Neural cell (in vitro differentiated cells): Measurements from ENCODE around the gene PLXNA2. TPM values are rescaled to one million over a fixed set of nuclear protein-coding genes. Genes with fewer than 3 reads are reported as not detected.

ENCODE experiments used
- H2AFZ ChIP-seq: fragments of 200-600, 300-800 bp; sonication (generic), shearing (Covaris generic); 2 replicates; pipeline ENCODE4 v1.6.0; 2014; ENCODE audit warnings: low read depth, mild to moderate bottlenecking, antibody characterized with exemption, low read length, moderate library complexity
- H3F3A ChIP-seq: fragments of 200-600 bp; shearing (Covaris generic); 2 replicates; pipeline ENCODE4 v1.6.1; 2016; ENCODE audit warnings: mild to moderate bottlenecking, moderate library complexity, mixed read lengths, antibody characterized with exemption, low read length; ENCODE audit not compliant: insufficient read depth, poor library complexity, severe bottlenecking
- H3K27ac ChIP-seq: fragments of 200-600, 300-800 bp; sonication (generic), shearing (Covaris generic); 2 replicates; pipeline ENCODE4 v1.5.1; 2014; ENCODE audit warnings: mild to moderate bottlenecking, low read length, moderate library complexity
- H3K27me3 ChIP-seq: fragments of 300-800, 200-600 bp; sonication (generic), shearing (Covaris generic); 2 replicates; pipeline ENCODE4 v1.6.0; 2014; ENCODE audit warnings: mild to moderate bottlenecking, low read depth, low read length, moderate library complexity; ENCODE audit not compliant: insufficient read depth
- H3K36me3 ChIP-seq: fragments of 300-800, 200-600 bp; sonication (generic), shearing (Covaris generic); 2 replicates; pipeline ENCODE4 v1.5.1; 2014; ENCODE audit warnings: mild to moderate bottlenecking, antibody characterized with exemption, low read length, moderate library complexity; ENCODE audit not compliant: insufficient read depth
- H3K4me2 ChIP-seq: fragments of 300-800, 200-600 bp; sonication (generic), shearing (Covaris generic); 2 replicates; pipeline ENCODE4 v1.6.0; 2014; ENCODE audit warnings: mild to moderate bottlenecking, low read length
- H3K4me3 ChIP-seq: fragments of 300-800, 200-600 bp; sonication (generic), shearing (Covaris generic); 2 replicates; pipeline ENCODE4 v1.5.1; 2014; ENCODE audit warnings: mild to moderate bottlenecking, low read length, moderate library complexity
- H3K79me2 ChIP-seq: fragments of 200-600 bp; shearing (Covaris generic); replicated peaks from 2 replicates; pipeline ENCODE4 v1.6.0; 2014; ENCODE audit warnings: mild to moderate bottlenecking, low read length, moderate library complexity; ENCODE audit not compliant: insufficient read depth
- H3K9ac ChIP-seq: fragments of 300-800, 200-600 bp; sonication (generic), shearing (Covaris generic); 2 replicates; pipeline ENCODE4 v1.6.1; 2016; ENCODE audit warnings: mild to moderate bottlenecking, low read length, mixed read lengths
- H3K9me2 ChIP-seq: fragments of 200-600 bp; shearing (Covaris generic); 2 replicates; pipeline ENCODE4 v1.6.1; 2016; ENCODE audit warnings: mild to moderate bottlenecking, low read length, mixed read lengths; ENCODE audit not compliant: insufficient read depth
- H3K9me3 ChIP-seq: fragments of 200-600, 300-800 bp; sonication (generic), shearing (Covaris generic); 2 replicates; pipeline ENCODE4 v1.6.1; 2016; ENCODE audit warnings: mild to moderate bottlenecking, mixed run types, low read length, moderate library complexity, mixed read lengths
- H4K20me1 ChIP-seq: fragments of 200-600 bp; shearing (Covaris generic); 2 replicates; pipeline ENCODE4 v1.6.1; 2016; ENCODE audit warnings: mild to moderate bottlenecking, mixed run types; ENCODE audit not compliant: insufficient read depth
- CTCF ChIP-seq: fragments of 450-650 bp; IDR thresholded peaks from 2 replicates; pipeline ENCODE4 v1.5.1; 2014; ENCODE audit warnings: antibody characterized with exemption, mild to moderate bottlenecking, moderate library complexity; ENCODE audit not compliant: poor library complexity, severe bottlenecking
- EP300 ChIP-seq: fragments of 450-650 bp; conservative IDR thresholded peaks from 2 replicates; pipeline ENCODE4 v1.6.1; 2014; ENCODE audit warnings: antibody characterized with exemption, mild to moderate bottlenecking, moderate library complexity; ENCODE audit not compliant: poor library complexity, severe bottlenecking
- EZH2 ChIP-seq: fragments of 200-600, 300-800 bp; shearing (Covaris generic), sonication (generic); IDR thresholded peaks from 2 replicates; pipeline ENCODE4 v1.6.1; 2014; ENCODE audit warnings: antibody characterized with exemption, low read length, borderline replicate concordance, mild to moderate bottlenecking; ENCODE audit not compliant: insufficient read depth, poor library complexity, severe bottlenecking
- MXI1 ChIP-seq: fragments of 450-650 bp; conservative IDR thresholded peaks from 2 replicates; pipeline ENCODE4 v1.6.1; 2014; ENCODE audit warnings: antibody characterized with exemption, mild to moderate bottlenecking; ENCODE audit not compliant: poor library complexity, severe bottlenecking
- POLR2AphosphoS5 ChIP-seq: IDR thresholded peaks from 2 replicates; pipeline ENCODE4 v1.6.1; 2012
- RAD21 ChIP-seq: fragments of 450-650 bp; conservative IDR thresholded peaks from 2 replicates; pipeline ENCODE4 v1.6.1; 2014; ENCODE audit warnings: antibody characterized with exemption, mild to moderate bottlenecking, moderate library complexity
- REST ChIP-seq: IDR thresholded peaks from 2 replicates; pipeline ENCODE4 v1.6.1; 2012; ENCODE audit warnings: borderline replicate concordance
- SMC3 ChIP-seq: fragments of 450-650 bp; conservative IDR thresholded peaks from 2 replicates; pipeline ENCODE4 v1.6.1; 2014; ENCODE audit warnings: antibody characterized with exemption, mild to moderate bottlenecking, moderate library complexity; ENCODE audit not compliant: poor library complexity
- TAF1 ChIP-seq: IDR thresholded peaks from 2 replicates; pipeline ENCODE4 v1.6.1; 2012; ENCODE audit warnings: low read depth
- polyA plus RNA-seq: library from polyadenylated mRNA; depleted of rRNA; stranded (reverse); fragments of >200 nt; gene quantifications from 2 replicates; pipeline ENCODE4 v1.2.3, GENCODE V29; 2014

PLXNA2 gene
- polyA plus RNA-seq, 1 donor from 2014 or later, result 30.6 TPM

- Histone ChIP-seq H3K27me3 (no peaks in the 10 kb centered on the region), H3K4me2 (no peak overlapping the region), H3K27ac (no peak overlapping the region), H2AFZ (no peak overlapping the region), H3K79me2 (no peaks in the 10 kb centered on the region), H4K20me1 (peaks cover 7% of the 10 kb centered on the region), H3K36me3 (no peaks in the 10 kb centered on the region), H3K4me3 (no peak overlapping the region), H3F3A (no peaks in the 10 kb centered on the region), H3K9ac (no peak overlapping the region), H3K9me2 (no peaks in the 10 kb centered on the region), H3K9me3 (no peaks in the 10 kb centered on the region)
- no peak for TF ChIP-seq REST
- no peak for TF ChIP-seq RAD21
- TF ChIP-seq POLR2AphosphoS5, result no peak
- no peak for TF ChIP-seq SMC3
Observed at GRCh38 chr1:208181364-208181763, 62.8 kb downstream of the PLXNA2 start.

- Histone ChIP-seq H3K27ac (no peak overlapping the region), H3K9ac (no peak overlapping the region), H3K36me3 (no peaks in the 10 kb centered on the region), H3K79me2 (no peaks in the 10 kb centered on the region), H3K4me3 (no peak overlapping the region), H4K20me1 (peaks cover 7% of the 10 kb centered on the region), H3K9me2 (no peaks in the 10 kb centered on the region), H3K4me2 (no peak overlapping the region), H3K9me3 (no peaks in the 10 kb centered on the region), H3K27me3 (no peaks in the 10 kb centered on the region), H2AFZ (no peak overlapping the region), H3F3A (no peaks in the 10 kb centered on the region)
- no peak for TF ChIP-seq REST
- TF ChIP-seq EP300, result no peak
- TF ChIP-seq MXI1, result no peak
- TF ChIP-seq EZH2, result no peak
- no peak for TF ChIP-seq TAF1
- TF ChIP-seq CTCF, result no peak
- no peak for TF ChIP-seq SMC3
- no peak for TF ChIP-seq RAD21
- TF ChIP-seq POLR2AphosphoS5, result no peak
Observed at GRCh38 chr1:208180421-208180820, 63.8 kb downstream of the PLXNA2 start.
